Type B pancreatic cell (in vitro differentiated cells): ENCODE measurements around the gene CLUH. TPM values are rescaled to one million over a fixed set of nuclear protein-coding genes. Genes with fewer than 3 reads are reported as not detected.
"Not testable (repeated sequence)": the region's sequence is repeated elsewhere in the genome, so short reads cannot be mapped to it uniquely, and the experiment has no call there.

Experiments used
- DNase-seq: peaks from one replicate; pipeline ENCODE4 v3.0.0; 2021; ENCODE audit warnings: mixed read lengths; ENCODE audit not compliant: unreplicated experiment; ENCODE audit errors: extremely low spot score
- H3K27ac Mint-ChIP-seq: 2 replicates; pipeline ENCODE4 v1.8.0; 2021; ENCODE audit warnings: mild to moderate bottlenecking, mixed read lengths
- H3K27me3 Mint-ChIP-seq: 2 replicates; pipeline ENCODE4 v1.8.0; 2021; ENCODE audit warnings: mixed read lengths
- H3K36me3 Mint-ChIP-seq: 2 replicates; pipeline ENCODE4 v1.8.0; 2021; ENCODE audit warnings: mixed read lengths
- H3K4me1 Mint-ChIP-seq: one replicate; pipeline ENCODE4 v1.8.0; 2021; ENCODE audit warnings: mixed read lengths; ENCODE audit not compliant: unreplicated experiment
- H3K4me3 Mint-ChIP-seq: 2 replicates; pipeline ENCODE4 v1.8.0; 2021; ENCODE audit warnings: mild to moderate bottlenecking, mixed read lengths
- H3K9me3 Mint-ChIP-seq: 2 replicates; pipeline ENCODE4 v1.8.0; 2021; ENCODE audit warnings: mixed read lengths
- total RNA-seq: library from RNA; stranded (reverse); gene quantifications from 2 replicates; pipeline ENCODE4 v1.2.1, GENCODE V29; 2021; ENCODE audit warnings: low replicate concordance
- TF ChIP-seq, protein P1 (sequence below): fragments of 200-600 bp; sonication (generic); conservative IDR thresholded peaks from 2 replicates; pipeline ENCODE4 v1.5.0; 2021; ENCODE audit warnings: antibody characterized with exemption, mild to moderate bottlenecking

CLUH gene
- total RNA-seq, 1 donor from 2014 or later: 77.0 TPM

DNA sequence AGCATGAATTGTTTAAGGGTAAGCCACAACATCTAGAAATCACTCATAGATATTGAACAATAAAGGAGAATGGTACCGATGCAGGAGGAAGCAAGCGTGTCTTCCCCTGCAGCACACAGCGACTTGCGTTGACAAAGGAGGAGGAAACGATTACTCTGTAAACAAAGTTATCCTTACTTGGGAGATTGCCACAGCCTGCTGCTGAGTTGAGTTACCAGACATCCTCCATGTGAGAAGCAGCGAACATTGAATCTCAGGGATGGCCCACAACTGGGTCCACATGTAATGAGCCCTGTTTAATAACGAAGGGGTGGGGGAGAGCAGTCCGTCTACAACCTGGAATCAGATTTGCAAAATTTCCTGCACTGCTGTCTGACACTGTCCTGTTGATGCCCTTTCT, 27.7 kb downstream of the CLUH start:
- TF ChIP-seq, protein P1, sequence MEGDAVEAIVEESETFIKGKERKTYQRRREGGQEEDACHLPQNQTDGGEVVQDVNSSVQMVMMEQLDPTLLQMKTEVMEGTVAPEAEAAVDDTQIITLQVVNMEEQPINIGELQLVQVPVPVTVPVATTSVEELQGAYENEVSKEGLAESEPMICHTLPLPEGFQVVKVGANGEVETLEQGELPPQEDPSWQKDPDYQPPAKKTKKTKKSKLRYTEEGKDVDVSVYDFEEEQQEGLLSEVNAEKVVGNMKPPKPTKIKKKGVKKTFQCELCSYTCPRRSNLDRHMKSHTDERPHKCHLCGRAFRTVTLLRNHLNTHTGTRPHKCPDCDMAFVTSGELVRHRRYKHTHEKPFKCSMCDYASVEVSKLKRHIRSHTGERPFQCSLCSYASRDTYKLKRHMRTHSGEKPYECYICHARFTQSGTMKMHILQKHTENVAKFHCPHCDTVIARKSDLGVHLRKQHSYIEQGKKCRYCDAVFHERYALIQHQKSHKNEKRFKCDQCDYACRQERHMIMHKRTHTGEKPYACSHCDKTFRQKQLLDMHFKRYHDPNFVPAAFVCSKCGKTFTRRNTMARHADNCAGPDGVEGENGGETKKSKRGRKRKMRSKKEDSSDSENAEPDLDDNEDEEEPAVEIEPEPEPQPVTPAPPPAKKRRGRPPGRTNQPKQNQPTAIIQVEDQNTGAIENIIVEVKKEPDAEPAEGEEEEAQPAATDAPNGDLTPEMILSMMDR: no peak
- H3K27me3 Mint-ChIP-seq: no peaks in the 10 kb centered on the region
- no peaks in the 10 kb centered on the region for H3K4me1 Mint-ChIP-seq
- no peak overlapping the region for H3K4me3 Mint-ChIP-seq
- DNase-seq: no peak
- peak overlapping the region; percentile 42 for H3K27ac Mint-ChIP-seq
- no peaks in the 10 kb centered on the region for H3K9me3 Mint-ChIP-seq
- H3K36me3 Mint-ChIP-seq: peaks cover 17% of the 10 kb centered on the region

DNA sequence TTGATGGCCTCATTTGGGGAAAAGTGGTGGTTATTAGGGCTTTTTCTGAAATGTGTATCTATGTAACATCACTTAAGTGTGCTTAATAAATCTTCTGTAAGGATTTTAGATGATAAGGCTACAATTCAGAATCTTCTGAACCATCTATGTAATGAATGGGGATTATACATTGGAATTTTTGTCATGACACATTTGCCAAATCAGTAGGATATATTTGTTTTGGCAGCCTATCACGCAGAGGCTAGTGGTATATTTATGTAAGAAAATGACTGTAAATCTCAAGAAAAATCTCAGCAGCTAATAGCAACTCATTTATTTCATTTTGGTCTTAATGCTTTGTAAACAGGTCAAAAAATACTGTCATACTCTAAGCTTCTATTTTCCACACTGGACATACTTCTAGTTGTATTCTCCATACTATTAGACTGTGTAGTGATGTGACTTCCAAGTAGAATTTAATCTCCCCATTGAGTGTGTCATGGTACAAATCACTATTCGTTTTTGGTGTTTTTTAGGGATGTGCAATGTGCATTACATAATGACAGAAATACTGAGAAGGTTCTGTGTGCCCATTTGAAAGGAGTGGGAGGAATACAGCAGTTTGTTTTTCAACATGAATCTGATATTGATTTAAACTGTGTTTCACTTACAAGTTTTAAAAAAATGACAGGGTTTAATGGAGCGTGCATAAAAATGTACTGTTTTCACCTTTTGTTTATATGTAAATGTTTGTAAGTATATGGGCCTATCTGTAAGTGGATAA, 29.2 kb downstream of the CLUH start:
- DNase-seq: no peak
- Mint-ChIP-seq H3K4me1 (no peaks in the 10 kb centered on the region), H3K36me3 (peaks cover 18% of the 10 kb centered on the region), H3K4me3 (no peak overlapping the region), H3K9me3 (no peaks in the 10 kb centered on the region), H3K27me3 (no peaks in the 10 kb centered on the region), H3K27ac (peak overlapping the region; percentile 25)
- TF ChIP-seq, protein P1: no peak

DNA sequence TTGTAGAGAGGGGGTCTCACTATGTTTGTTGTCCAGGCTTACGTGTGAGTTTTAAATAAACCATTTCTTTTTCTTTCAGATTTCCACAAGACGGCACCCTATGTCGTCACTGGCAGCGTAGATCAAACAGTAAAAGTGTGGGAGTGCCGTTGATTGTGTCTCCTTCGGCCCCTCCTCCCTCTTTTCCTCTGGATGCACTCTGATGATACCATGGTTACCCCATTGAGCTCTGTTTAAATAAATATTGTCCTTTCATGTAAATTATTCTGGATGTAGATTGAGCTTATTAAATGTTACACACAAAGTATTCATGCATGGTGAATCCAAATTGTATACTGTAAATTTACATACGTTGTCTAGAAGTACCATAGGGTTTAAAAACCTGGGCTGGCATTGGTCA, 29.9 kb downstream of the CLUH start:
- Mint-ChIP-seq H3K27me3 (no peaks in the 10 kb centered on the region), H3K4me3 (no peak overlapping the region), H3K4me1 (no peaks in the 10 kb centered on the region), H3K36me3 (peaks cover 24% of the 10 kb centered on the region), H3K27ac (peak overlapping the region; percentile 31), H3K9me3 (no peaks in the 10 kb centered on the region)
- TF ChIP-seq, protein P1: no peak
- DNase-seq: no peak

DNA sequence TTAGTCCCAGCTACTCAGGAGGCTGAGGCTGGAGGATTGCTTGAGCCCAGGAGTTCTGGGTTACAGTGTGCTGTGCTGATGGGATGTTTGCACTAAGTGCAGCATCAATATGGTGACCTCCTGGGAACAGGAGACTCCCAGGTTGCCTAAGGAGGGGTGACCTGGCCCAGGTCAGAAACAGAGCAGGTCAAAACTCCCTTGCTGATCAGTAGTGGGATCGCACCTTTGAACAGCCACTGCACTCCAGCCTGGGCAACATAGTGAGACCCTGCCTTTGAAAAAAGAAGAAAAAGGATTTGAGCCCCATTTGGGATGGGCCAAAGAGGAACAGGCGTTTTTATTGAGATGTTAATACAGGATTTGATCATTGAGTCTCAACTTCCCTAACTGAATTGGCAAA, 30.6 kb downstream of the CLUH start:
- DNase-seq: no peak
- Mint-ChIP-seq H3K27ac (peak overlapping the region; percentile 31), H3K27me3 (no peaks in the 10 kb centered on the region), H3K36me3 (peaks cover 27% of the 10 kb centered on the region), H3K4me3 (no peak overlapping the region), H3K4me1 (no peaks in the 10 kb centered on the region), H3K9me3 (no peaks in the 10 kb centered on the region)
- TF ChIP-seq, protein P1: no peak

DNA sequence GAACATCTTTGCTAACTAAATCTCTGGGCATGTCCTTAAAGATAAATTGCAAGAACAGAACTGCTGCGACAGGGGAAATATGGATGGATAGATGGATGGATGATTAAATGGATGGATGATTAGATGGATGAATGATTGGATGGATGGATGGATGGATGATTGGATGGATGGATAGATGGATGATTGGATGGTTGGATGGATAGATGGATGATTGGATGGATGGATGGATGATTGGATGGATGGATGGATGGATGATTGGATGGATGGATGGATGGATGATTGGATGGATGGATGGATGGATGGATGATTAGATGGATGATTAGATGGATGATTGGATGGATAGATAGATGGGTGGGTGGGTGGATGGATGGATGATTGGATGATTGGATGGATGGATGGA, 32.3 kb downstream of the CLUH start:
- not testable (repeated sequence) for H3K27me3 Mint-ChIP-seq, DNase-seq, H3K27ac Mint-ChIP-seq, H3K4me3 Mint-ChIP-seq, H3K9me3 Mint-ChIP-seq, H3K4me1 Mint-ChIP-seq
- peaks cover 35% of the 10 kb centered on the region for H3K36me3 Mint-ChIP-seq

DNA sequence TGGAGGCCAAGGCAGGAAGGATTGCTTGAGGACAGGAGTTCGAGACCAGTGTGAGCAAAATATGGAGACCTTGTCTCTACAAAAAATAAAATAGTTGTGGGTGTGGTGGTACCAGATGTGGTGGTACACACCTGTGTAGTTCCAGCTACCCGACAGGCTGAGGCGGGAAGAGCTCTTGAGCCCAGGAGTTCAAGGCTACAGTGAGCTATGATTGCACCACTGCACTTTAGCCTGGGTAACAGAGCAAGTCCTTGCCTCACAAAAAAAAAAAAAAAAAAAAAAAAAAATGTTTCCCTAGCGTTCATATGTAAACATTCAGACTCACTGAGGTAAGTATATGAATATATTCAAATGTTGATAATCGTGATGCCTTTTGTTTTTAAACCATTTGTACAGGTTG, 39.5 kb downstream of the CLUH start:
- no peaks in the 10 kb centered on the region for H3K9me3 Mint-ChIP-seq
- TF ChIP-seq, protein P1: no peak
- H3K36me3 Mint-ChIP-seq: peaks cover 42% of the 10 kb centered on the region
- no peak overlapping the region for H3K4me3 Mint-ChIP-seq
- no peak for DNase-seq
- no peaks in the 10 kb centered on the region for H3K4me1 Mint-ChIP-seq
- H3K27ac Mint-ChIP-seq: no peak overlapping the region
- H3K27me3 Mint-ChIP-seq: no peaks in the 10 kb centered on the region

DNA sequence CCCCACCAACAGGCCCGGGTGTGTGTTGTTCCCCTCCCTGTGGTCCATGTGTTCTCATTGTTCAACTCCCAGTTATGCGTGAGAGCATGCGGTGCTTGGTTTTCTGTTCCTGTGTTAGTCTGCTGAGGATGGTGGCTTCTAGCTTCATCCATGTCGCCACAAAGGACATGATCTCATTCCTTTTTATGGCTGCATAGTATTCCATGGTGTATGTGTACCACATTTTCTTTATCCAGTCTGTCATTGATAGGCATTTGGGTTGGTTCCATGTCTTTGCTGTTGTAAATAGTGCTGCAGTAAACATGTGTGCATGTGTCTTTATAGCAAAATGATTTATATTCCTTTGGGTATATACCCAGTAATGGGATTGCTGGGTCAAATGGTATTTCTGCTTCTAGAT, 51.2 kb downstream of the CLUH start:
- not testable (repeated sequence) for H3K4me1 Mint-ChIP-seq, H3K4me3 Mint-ChIP-seq, H3K27me3 Mint-ChIP-seq, H3K27ac Mint-ChIP-seq, H3K9me3 Mint-ChIP-seq, DNase-seq
- H3K36me3 Mint-ChIP-seq: peaks cover 18% of the 10 kb centered on the region

DNA sequence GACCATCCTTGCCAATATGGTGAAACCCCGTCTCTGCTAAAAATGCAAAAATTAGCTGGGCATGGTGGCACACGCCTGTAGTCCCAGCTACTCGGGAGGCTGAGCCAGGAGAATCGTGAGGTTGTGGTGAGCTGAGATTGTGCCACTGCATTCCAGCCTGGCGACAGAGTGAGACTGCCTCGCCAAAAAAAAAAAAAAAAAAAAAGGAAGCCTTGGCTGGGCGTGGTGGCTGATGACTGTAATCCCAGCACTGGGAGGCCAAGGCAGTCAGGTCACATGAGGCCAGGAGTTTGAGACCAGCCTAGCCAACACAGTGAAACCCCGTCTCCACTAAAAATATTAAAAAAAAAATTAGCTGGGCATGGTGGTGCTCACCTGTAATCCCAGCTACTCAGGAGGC, 52.2 kb downstream of the CLUH start:
- H3K27ac Mint-ChIP-seq, H3K4me3 Mint-ChIP-seq, H3K4me1 Mint-ChIP-seq, H3K9me3 Mint-ChIP-seq, DNase-seq, H3K27me3 Mint-ChIP-seq: not testable (repeated sequence)
- peaks cover 18% of the 10 kb centered on the region for H3K36me3 Mint-ChIP-seq
